NCI-H345 treated with DMSO at 0.1 percent for 48 hours (cell line): ENCODE measurements around the gene TSPAN3.

ENCODE experiments used
- DNase-seq: peaks from one replicate; lab custom pipeline; 2025; ENCODE audit not compliant: unreplicated experiment; lab: John Stamatoyannopoulos, UW

The TSPAN3 gene

GRCh38 chr15:77084436-77084835 lies 13.5 kb upstream of the TSPAN3 start:
- DNase-seq: no peak

- DNase-seq: peak; percentile 25
Observed at GRCh38 chr15:77083381-77084160, 12.7 kb upstream of the TSPAN3 start.

GRCh38 chr15:77081971-77082370 lies 11.1 kb upstream of the TSPAN3 start:
- no peak for DNase-seq

GRCh38 chr15:77076323-77076915 lies 5.5 kb upstream of the TSPAN3 start:
- DNase-seq: no peak

- no peak for DNase-seq
Observed at GRCh38 chr15:77075528-77075927, 4.6 kb upstream of the TSPAN3 start.

- DNase-seq: no peak
Observed at GRCh38 chr15:77074350-77074749, 3.4 kb upstream of the TSPAN3 start.

GRCh38 chr15:77071305-77072223 lies 655 bp upstream of the TSPAN3 start:
- no peak for DNase-seq

GRCh38 chr15:77070180-77070494 lies 772 bp downstream of the TSPAN3 start:
- no peak for DNase-seq

- no peak for DNase-seq
Observed at GRCh38 chr15:77069521-77070121, 1.3 kb downstream of the TSPAN3 start.

GRCh38 chr15:77068633-77069032 lies 2.3 kb downstream of the TSPAN3 start:
- DNase-seq: no peak

GRCh38 chr15:77067691-77068367 lies 3.1 kb downstream of the TSPAN3 start:
- DNase-seq: no peak

GRCh38 chr15:77066971-77067690 lies 3.8 kb downstream of the TSPAN3 start:
- no peak for DNase-seq

- DNase-seq: no peak
Observed at GRCh38 chr15:77064539-77065308, 6.2 kb downstream of the TSPAN3 start.

- DNase-seq: no peak
Observed at GRCh38 chr15:77064063-77064462, 6.8 kb downstream of the TSPAN3 start.

- no peak for DNase-seq
Observed at GRCh38 chr15:77063249-77063648, 7.7 kb downstream of the TSPAN3 start.

GRCh38 chr15:77060546-77060945 lies 10.4 kb downstream of the TSPAN3 start:
- no peak for DNase-seq

- DNase-seq: no peak
Observed at GRCh38 chr15:77059786-77060361, 11.0 kb downstream of the TSPAN3 start.

- no peak for DNase-seq
Observed at GRCh38 chr15:77058468-77058867, 12.4 kb downstream of the TSPAN3 start.

- DNase-seq: no peak
Observed at GRCh38 chr15:77057685-77058084, 13.2 kb downstream of the TSPAN3 start.
